HEK293 (cell line): ENCODE data around the gene KDM5C.
A peak's percentile ranks its signal among the peaks of the same experiment; 100 is the strongest.

Source experiments
- CTCF ChIA-PET: fragments of 350-600 bp; formaldehyde crosslinking; extraction: SDS; loops from one replicate; lab custom pipeline; 2021; ENCODE audit warnings: antibody characterized with exemption; lab: Yijun Ruan, JAX
- POLR2A ChIA-PET: fragments of 300-600 bp; formaldehyde crosslinking; extraction: SDS; loops from one replicate; lab custom pipeline; 2020; ENCODE audit warnings: antibody characterized with exemption, inconsistent platforms; lab: Yijun Ruan, JAX
- H3K27ac ChIP-seq: fragments of 200-500 bp; sonication (Bioruptor generic); 2 replicates; pipeline ENCODE4 v1.5.1; 2014; ENCODE audit warnings: low read depth, low read length, control low read depth, inconsistent platforms; ENCODE audit errors: extremely low read depth
- H3K36me3 ChIP-seq, 2 experiments: fragments of 200-500 bp in 1 of 2; sonication (Bioruptor generic) in 1 of 2; 1 replicate in 1 of 2; 2 replicates in 1 of 2; pipeline ENCODE4 v1.5.1; 2014 to 2017; ENCODE audit warnings: inconsistent platforms in 2 of 2, low read length in 2 of 2; ENCODE audit not compliant: control insufficient read depth in 2 of 2, insufficient read depth in 1 of 2
- H3K4me1 ChIP-seq: fragments of 200-500 bp; sonication (Bioruptor generic); 2 replicates; pipeline ENCODE4 v1.5.1; 2014; ENCODE audit warnings: mild to moderate bottlenecking, low read length, inconsistent platforms; ENCODE audit not compliant: control insufficient read depth, insufficient read depth
- H3K4me3 ChIP-seq: 2 replicates; pipeline ENCODE4 v1.5.1; 2011; ENCODE audit warnings: low read depth, mild to moderate bottlenecking, control low read depth, low read length, moderate library complexity
- H3K9me3 ChIP-seq: fragments of 200-500 bp; sonication (Bioruptor generic); 2 replicates; pipeline ENCODE4 v1.5.1; 2014; ENCODE audit warnings: low read depth, low read length, inconsistent platforms; ENCODE audit not compliant: control insufficient read depth, insufficient read depth
- GFI1B ChIP-seq: fragments of 450-650 bp; formaldehyde crosslinking; IDR thresholded peaks from 2 replicates; pipeline ENCODE4 v1.5.1; 2016; ENCODE audit warnings: missing biosample characterization, missing genetic modification characterization
- HOXD13 ChIP-seq: sonication (generic); formaldehyde crosslinking; IDR thresholded peaks from 2 replicates; pipeline ENCODE4 v1.8.0; 2022; ENCODE audit warnings: missing genetic modification reagents, borderline replicate concordance
- MEIS1 ChIP-seq: sonication (generic); formaldehyde crosslinking; IDR thresholded peaks from 2 replicates; pipeline ENCODE4 v1.8.1; 2022; ENCODE audit warnings: missing genetic modification reagents, mild to moderate bottlenecking, borderline replicate concordance
- OVOL3 ChIP-seq: fragments of 450-650 bp; formaldehyde crosslinking; IDR thresholded peaks from 2 replicates; pipeline ENCODE4 v1.5.1; 2016; ENCODE audit warnings: missing biosample characterization, missing genetic modification characterization
- PRDM1 ChIP-seq: fragments of 450-650 bp; formaldehyde crosslinking; IDR thresholded peaks from 2 replicates; pipeline ENCODE4; 2016; ENCODE audit warnings: missing biosample characterization, missing genetic modification characterization
- ZBTB17 ChIP-seq: fragments of 450-650 bp; formaldehyde crosslinking; IDR thresholded peaks from 2 replicates; pipeline ENCODE4 v1.5.1; 2016; ENCODE audit warnings: missing biosample characterization, missing genetic modification characterization
- ZFHX2 ChIP-seq: fragments of 450-650 bp; formaldehyde crosslinking; conservative IDR thresholded peaks from 2 replicates; pipeline ENCODE4 v1.5.1; 2016; ENCODE audit warnings: missing biosample characterization, missing genetic modification characterization
- ZNF121 ChIP-seq: fragments of 450-650 bp; formaldehyde crosslinking; IDR thresholded peaks from 2 replicates; pipeline ENCODE4 v1.5.1; 2016; ENCODE audit warnings: missing biosample characterization, missing genetic modification characterization
- ZNF146 ChIP-seq: fragments of 450-650 bp; formaldehyde crosslinking; IDR thresholded peaks from 2 replicates; pipeline ENCODE4 v1.5.1; 2016; ENCODE audit warnings: missing biosample characterization, missing genetic modification characterization
- ZNF155 ChIP-seq: fragments of 450-650 bp; formaldehyde crosslinking; IDR thresholded peaks from 2 replicates; pipeline ENCODE4 v1.5.1; 2016; ENCODE audit warnings: missing biosample characterization, missing genetic modification characterization
- ZNF2 ChIP-seq: fragments of 450-650 bp; formaldehyde crosslinking; IDR thresholded peaks from 2 replicates; pipeline ENCODE4 v1.5.1; 2016; ENCODE audit warnings: missing biosample characterization, missing genetic modification characterization
- ZNF223 ChIP-seq: fragments of 450-650 bp; formaldehyde crosslinking; IDR thresholded peaks from 2 replicates; pipeline ENCODE4 v1.5.1; 2016; ENCODE audit warnings: missing biosample characterization, missing genetic modification characterization
- ZNF302 ChIP-seq: fragments of 450-650 bp; formaldehyde crosslinking; IDR thresholded peaks from 2 replicates; pipeline ENCODE4 v1.5.1; 2016; ENCODE audit warnings: missing biosample characterization, missing genetic modification characterization, low read depth
- ZNF366 ChIP-seq: fragments of 450-650 bp; formaldehyde crosslinking; conservative IDR thresholded peaks from 2 replicates; pipeline ENCODE4 v1.5.1; 2016; ENCODE audit warnings: missing biosample characterization, missing genetic modification characterization
- ZNF404 ChIP-seq: fragments of 450-650 bp; formaldehyde crosslinking; IDR thresholded peaks from 2 replicates; pipeline ENCODE4 v1.5.1; 2017; ENCODE audit warnings: missing biosample characterization, missing genetic modification characterization
- ZNF610 ChIP-seq: fragments of 450-650 bp; formaldehyde crosslinking; IDR thresholded peaks from 2 replicates; pipeline ENCODE4 v1.5.1; 2016; ENCODE audit warnings: missing biosample characterization, missing genetic modification characterization, borderline replicate concordance
- ZNF629 ChIP-seq: fragments of 450-650 bp; formaldehyde crosslinking; IDR thresholded peaks from 2 replicates; pipeline ENCODE4 v1.5.1; 2017; ENCODE audit warnings: missing biosample characterization, missing genetic modification characterization
- ZNF654 ChIP-seq: fragments of 450-650 bp; formaldehyde crosslinking; IDR thresholded peaks from 2 replicates; pipeline ENCODE4 v1.5.1; 2016; ENCODE audit warnings: low read depth, missing biosample characterization, missing genetic modification characterization
- ZNF660 ChIP-seq: fragments of 450-650 bp; IDR thresholded peaks from 2 replicates; pipeline ENCODE4 v1.5.1; 2018; ENCODE audit warnings: missing biosample characterization, mild to moderate bottlenecking, missing genetic modification characterization
- ZNF747 ChIP-seq: fragments of 450-650 bp; formaldehyde crosslinking; IDR thresholded peaks from 2 replicates; pipeline ENCODE4 v1.5.1; 2016; ENCODE audit warnings: missing biosample characterization, missing genetic modification characterization
- TF ChIP-seq, protein P1 (sequence below): fragments of 450-650 bp; formaldehyde crosslinking; IDR thresholded peaks from 2 replicates; pipeline ENCODE4 v1.5.1; 2017; ENCODE audit warnings: missing biosample characterization, mild to moderate bottlenecking, missing genetic modification characterization, moderate library complexity
- TF ChIP-seq, protein P2 (sequence below): fragments of 450-650 bp; formaldehyde crosslinking; IDR thresholded peaks from 2 replicates; pipeline ENCODE4 v1.5.1; 2016; ENCODE audit warnings: missing biosample characterization, missing genetic modification characterization

KDM5C gene

GRCh38 chrX:53223955-53224859, 800 bp downstream of the KDM5C start (continued):
- TF ChIP-seq ZNF121 (tag by site-specific recombination) (no peak), ZNF366 (0 out of 2 replicates have a peak, but pooled peaks have one; percentile 12), ZNF223 (tag by site-specific recombination) (no peak), ZNF629 (tag by site-specific recombination) (no peak), OVOL3 (no peak), GFI1B (no peak), ZNF2 (no peak), MEIS1 (CRISPR knock-in tag) (no peak), ZNF747 (tag by site-specific recombination) (no peak), ZNF146 (no peak), PRDM1 (tag by site-specific recombination) (no peak), ZNF610 (tag by site-specific recombination) (no peak)

DNA sequence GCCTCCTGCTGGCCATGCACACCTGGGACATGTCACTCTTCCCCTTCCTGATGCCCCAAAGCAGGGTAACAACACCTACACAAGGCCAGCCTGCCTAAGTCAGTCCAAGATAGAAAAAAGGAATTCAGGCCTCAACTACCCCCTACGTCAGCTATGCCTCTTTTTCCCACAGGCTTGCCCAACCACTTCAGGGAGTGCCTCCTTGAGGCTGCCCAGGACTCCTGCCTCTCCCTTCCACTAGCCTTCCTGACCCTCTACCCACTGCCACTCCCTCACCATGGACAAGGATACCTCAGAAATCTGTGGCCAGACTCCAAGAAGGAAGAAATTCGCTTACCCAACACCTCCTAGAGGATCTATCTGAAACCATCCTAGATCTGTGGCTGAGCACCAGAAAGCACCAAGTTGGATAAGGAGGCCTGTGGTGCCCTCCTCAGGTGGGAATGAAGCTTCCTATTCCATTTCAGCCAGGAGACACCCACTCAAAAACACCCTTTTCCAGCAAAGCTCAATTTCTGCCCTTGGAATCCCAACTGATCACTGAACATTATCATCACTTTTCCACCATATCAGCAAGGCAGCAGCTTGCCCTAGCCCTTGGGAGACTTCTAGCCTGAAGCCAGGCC, 1.8 kb downstream of the KDM5C start:
- H3K27ac ChIP-seq: peak overlapping the region; percentile 27
- peaks cover 29 to 54% of the 10 kb centered on the region in 2 experiments for H3K36me3 ChIP-seq
- peak overlapping the region; percentile 90 for H3K4me3 ChIP-seq
- peaks cover 19% of the 10 kb centered on the region for H3K4me1 ChIP-seq
- CTCF ChIA-PET: interaction anchor here (0.6 to 7.2 kb wide), 7 partner anchors 16 to 152 kb away, joined by 3 to 44 read pairs (median 5); partner anchors contain the start of gene IQSEC2
- POLR2A ChIA-PET: interaction anchor here (0.7 kb wide), 2 partner anchors 11 to 17 kb away, joined by 3 to 4 read pairs; no protein-coding TSS in a partner anchor
- TF ChIP-seq HOXD13 (CRISPR knock-in tag) (no peak), ZNF302 (no peak), ZFHX2 (tag by site-specific recombination) (peak; percentile 42), ZNF654 (peak; percentile 19; the same call in 1 of the 2 replicates), ZNF404 (tag by site-specific recombination) (no peak), ZNF660 (tag by site-specific recombination) (no peak), ZNF155 (tag by site-specific recombination) (no peak), ZBTB17 (no peak)
- TF ChIP-seq, protein P1, sequence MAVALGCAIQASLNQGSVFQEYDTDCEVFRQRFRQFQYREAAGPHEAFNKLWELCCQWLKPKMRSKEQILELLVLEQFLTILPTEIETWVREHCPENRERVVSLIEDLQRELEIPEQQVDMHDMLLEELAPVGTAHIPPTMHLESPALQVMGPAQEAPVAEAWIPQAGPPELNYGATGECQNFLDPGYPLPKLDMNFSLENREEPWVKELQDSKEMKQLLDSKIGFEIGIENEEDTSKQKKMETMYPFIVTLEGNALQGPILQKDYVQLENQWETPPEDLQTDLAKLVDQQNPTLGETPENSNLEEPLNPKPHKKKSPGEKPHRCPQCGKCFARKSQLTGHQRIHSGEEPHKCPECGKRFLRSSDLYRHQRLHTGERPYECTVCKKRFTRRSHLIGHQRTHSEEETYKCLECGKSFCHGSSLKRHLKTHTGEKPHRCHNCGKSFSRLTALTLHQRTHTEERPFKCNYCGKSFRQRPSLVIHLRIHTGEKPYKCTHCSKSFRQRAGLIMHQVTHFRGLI: 0 out of 2 replicates have a peak, but pooled peaks have one; percentile 16
- TF ChIP-seq, protein P2, sequence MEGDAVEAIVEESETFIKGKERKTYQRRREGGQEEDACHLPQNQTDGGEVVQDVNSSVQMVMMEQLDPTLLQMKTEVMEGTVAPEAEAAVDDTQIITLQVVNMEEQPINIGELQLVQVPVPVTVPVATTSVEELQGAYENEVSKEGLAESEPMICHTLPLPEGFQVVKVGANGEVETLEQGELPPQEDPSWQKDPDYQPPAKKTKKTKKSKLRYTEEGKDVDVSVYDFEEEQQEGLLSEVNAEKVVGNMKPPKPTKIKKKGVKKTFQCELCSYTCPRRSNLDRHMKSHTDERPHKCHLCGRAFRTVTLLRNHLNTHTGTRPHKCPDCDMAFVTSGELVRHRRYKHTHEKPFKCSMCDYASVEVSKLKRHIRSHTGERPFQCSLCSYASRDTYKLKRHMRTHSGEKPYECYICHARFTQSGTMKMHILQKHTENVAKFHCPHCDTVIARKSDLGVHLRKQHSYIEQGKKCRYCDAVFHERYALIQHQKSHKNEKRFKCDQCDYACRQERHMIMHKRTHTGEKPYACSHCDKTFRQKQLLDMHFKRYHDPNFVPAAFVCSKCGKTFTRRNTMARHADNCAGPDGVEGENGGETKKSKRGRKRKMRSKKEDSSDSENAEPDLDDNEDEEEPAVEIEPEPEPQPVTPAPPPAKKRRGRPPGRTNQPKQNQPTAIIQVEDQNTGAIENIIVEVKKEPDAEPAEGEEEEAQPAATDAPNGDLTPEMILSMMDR: peak; percentile 65
- no peaks in the 10 kb centered on the region for H3K9me3 ChIP-seq
